DOHH2 (cell line): Measurements from ENCODE around the gene GIPC1.

Source experiments
- H3F3A ChIP-seq: fragments of 200-600 bp; sonication (generic), shearing (Covaris generic); 2 replicates; pipeline ENCODE4 v1.6.0; 2016; ENCODE audit warnings: antibody characterized with exemption, mild to moderate bottlenecking; ENCODE audit not compliant: control insufficient read depth, insufficient read depth
- H3K27ac ChIP-seq: fragments of 200-600 bp; sonication (generic); 2 replicates; pipeline ENCODE4 v1.5.1; 2014; ENCODE audit warnings: low read depth, mild to moderate bottlenecking, low read length, moderate library complexity
- H3K27me3 ChIP-seq: fragments of 200-600 bp; sonication (generic); 2 replicates; pipeline ENCODE4 v1.6.1; 2014; ENCODE audit warnings: mild to moderate bottlenecking, low read length, mixed read lengths; ENCODE audit not compliant: control insufficient read depth
- H3K36me3 ChIP-seq: fragments of 200-600 bp; sonication (generic); 2 replicates; pipeline ENCODE4 v1.6.1; 2014; ENCODE audit warnings: mild to moderate bottlenecking, low read length, moderate library complexity, mixed read lengths; ENCODE audit not compliant: control insufficient read depth
- H3K4me1 ChIP-seq: fragments of 200-600 bp; sonication (generic); 2 replicates; pipeline ENCODE4 v1.6.1; 2014; ENCODE audit warnings: mild to moderate bottlenecking, low read length, mixed read lengths; ENCODE audit not compliant: control insufficient read depth
- H3K4me2 ChIP-seq: fragments of 200-600 bp; sonication (generic); 2 replicates; pipeline ENCODE4 v1.6.0; 2014; ENCODE audit warnings: mild to moderate bottlenecking, low read length, moderate library complexity
- H3K4me3 ChIP-seq: fragments of 200-600 bp; sonication (generic); 2 replicates; pipeline ENCODE4 v1.5.1; 2014; ENCODE audit warnings: mild to moderate bottlenecking, low read length, mixed read lengths
- H3K79me2 ChIP-seq: fragments of 200-600 bp; sonication (generic); 2 replicates; pipeline ENCODE4 v1.6.1; 2014; ENCODE audit warnings: mild to moderate bottlenecking, low read length, mixed read lengths; ENCODE audit not compliant: control insufficient read depth
- H3K9me2 ChIP-seq: fragments of 200-600 bp; sonication (generic); replicated peaks from 2 replicates; pipeline ENCODE4 v1.6.1; 2014; ENCODE audit warnings: mild to moderate bottlenecking, low read length, mixed read lengths; ENCODE audit not compliant: control insufficient read depth
- H3K9me3 ChIP-seq: fragments of 200-600 bp; sonication (generic); 2 replicates; pipeline ENCODE4 v1.6.1; 2014; ENCODE audit warnings: antibody characterized with exemption, low read length, mixed read lengths; ENCODE audit not compliant: control insufficient read depth, insufficient read depth
- H4K20me1 ChIP-seq: fragments of 200-600 bp; sonication (generic); 2 replicates; pipeline ENCODE4 v1.6.0; 2014; ENCODE audit warnings: low read depth, mild to moderate bottlenecking, antibody characterized with exemption, low read length, moderate library complexity; ENCODE audit not compliant: control insufficient read depth, insufficient read depth
- EZH2phosphoT487 ChIP-seq: fragments of 200-600 bp; sonication (generic); IDR thresholded peaks from 2 replicates; pipeline ENCODE4 v1.6.1; 2017; ENCODE audit warnings: borderline replicate concordance, mild to moderate bottlenecking, antibody characterized with exemption, low read length, moderate library complexity, mixed read lengths
- TF ChIP-seq, protein P1 (sequence below): fragments of 200-600 bp; sonication (generic); IDR thresholded peaks from one replicate; pipeline ENCODE4 v1.5.1; 2014; ENCODE audit warnings: antibody characterized with exemption, mild to moderate bottlenecking, low read depth, low read length; ENCODE audit not compliant: poor library complexity, severe bottlenecking

The GIPC1 gene

DNA sequence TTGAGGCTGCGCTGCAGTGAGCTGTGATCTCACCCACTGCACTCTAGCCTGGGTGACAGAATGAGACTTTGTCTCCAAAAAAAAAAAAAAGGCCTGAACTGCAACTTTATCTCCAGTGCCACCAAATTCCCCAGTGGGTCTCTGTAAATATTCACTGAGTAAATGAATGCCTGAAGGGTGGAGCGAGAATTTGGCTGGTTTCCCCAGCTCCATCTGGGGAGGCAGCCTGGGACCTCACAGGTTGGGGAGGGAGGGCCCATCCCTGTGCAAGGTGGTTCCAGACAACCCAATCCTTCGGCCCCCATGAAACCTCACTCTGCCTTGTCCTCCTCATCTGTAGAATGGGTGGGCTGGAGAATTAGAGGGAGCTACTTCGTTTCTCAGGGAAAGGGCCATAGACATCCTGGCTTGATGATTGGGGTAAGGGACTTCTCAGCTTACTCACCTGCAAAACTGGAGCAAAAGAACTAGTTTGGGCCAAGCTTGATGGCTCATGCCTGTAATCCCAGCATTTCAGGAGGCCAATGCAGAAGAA lies 67.0 kb downstream of the GIPC1 start:
- no peak overlapping the region for H3K4me2 ChIP-seq
- H3K27me3 ChIP-seq, result no peaks in the 10 kb centered on the region
- no peak overlapping the region for H3K4me3 ChIP-seq
- H3K9me3 ChIP-seq, result no peaks in the 10 kb centered on the region
- TF ChIP-seq, protein P1, sequence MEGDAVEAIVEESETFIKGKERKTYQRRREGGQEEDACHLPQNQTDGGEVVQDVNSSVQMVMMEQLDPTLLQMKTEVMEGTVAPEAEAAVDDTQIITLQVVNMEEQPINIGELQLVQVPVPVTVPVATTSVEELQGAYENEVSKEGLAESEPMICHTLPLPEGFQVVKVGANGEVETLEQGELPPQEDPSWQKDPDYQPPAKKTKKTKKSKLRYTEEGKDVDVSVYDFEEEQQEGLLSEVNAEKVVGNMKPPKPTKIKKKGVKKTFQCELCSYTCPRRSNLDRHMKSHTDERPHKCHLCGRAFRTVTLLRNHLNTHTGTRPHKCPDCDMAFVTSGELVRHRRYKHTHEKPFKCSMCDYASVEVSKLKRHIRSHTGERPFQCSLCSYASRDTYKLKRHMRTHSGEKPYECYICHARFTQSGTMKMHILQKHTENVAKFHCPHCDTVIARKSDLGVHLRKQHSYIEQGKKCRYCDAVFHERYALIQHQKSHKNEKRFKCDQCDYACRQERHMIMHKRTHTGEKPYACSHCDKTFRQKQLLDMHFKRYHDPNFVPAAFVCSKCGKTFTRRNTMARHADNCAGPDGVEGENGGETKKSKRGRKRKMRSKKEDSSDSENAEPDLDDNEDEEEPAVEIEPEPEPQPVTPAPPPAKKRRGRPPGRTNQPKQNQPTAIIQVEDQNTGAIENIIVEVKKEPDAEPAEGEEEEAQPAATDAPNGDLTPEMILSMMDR, result no peak
- no peak for TF ChIP-seq EZH2phosphoT487
- peaks cover 17% of the 10 kb centered on the region for H3K79me2 ChIP-seq
- H3K36me3 ChIP-seq, result no peaks in the 10 kb centered on the region; the same call in 1 of the 2 replicates
- H4K20me1 ChIP-seq, result no peaks in the 10 kb centered on the region
- peaks cover 51% of the 10 kb centered on the region for H3K4me1 ChIP-seq
- peaks cover 3% of the 10 kb centered on the region for H3F3A ChIP-seq
- H3K9me2 ChIP-seq, result no peaks in the 10 kb centered on the region
- H3K27ac ChIP-seq, result no peak overlapping the region
